Gastroesophageal sphincter (tissue), 4 donors: ENCODE measurements around the gene ITIH1. TPM values are rescaled to one million over a fixed set of nuclear protein-coding genes. Genes with fewer than 3 reads are reported as not detected.

Experiments used
- ATAC-seq: fragments of 150-250 bp; one replicate; pipeline ENCODE4 v1.9.1; 2016; ENCODE audit warnings: mild to moderate bottlenecking, moderate library complexity
- H3K27ac ChIP-seq, 4 donors: fragments of 200-600 bp; sonication (generic) in 3 of 4; 1 replicate in 3 of 4; 2 replicates in 1 of 4; pipeline ENCODE4 v1.5.1; 2016 to 2019
- H3K27me3 ChIP-seq: fragments of 200-600 bp; sonication (generic); one replicate; pipeline ENCODE4 v1.5.1; 2019
- H3K36me3 ChIP-seq, 2 donors: fragments of 200-600 bp; sonication (generic); one replicate each; pipeline ENCODE4 v1.5.1; 2019; ENCODE audit warnings: control low read depth in 1 of 2
- H3K4me1 ChIP-seq, 3 donors: fragments of 200-600 bp; sonication (generic); 1 replicate in 2 of 3; 2 replicates in 1 of 3; pipeline ENCODE4 v1.5.1; 2016 to 2019; ENCODE audit warnings: control low read depth in 2 of 3
- H3K4me3 ChIP-seq, 2 donors: fragments of 200-600 bp; sonication (generic); one replicate each; pipeline ENCODE4 v1.5.1; 2019; ENCODE audit warnings: mild to moderate bottlenecking in 1 of 2, moderate library complexity in 1 of 2
- H3K9me3 ChIP-seq, 3 donors: fragments of 200-600 bp; sonication (generic); one replicate each; pipeline ENCODE4 v1.5.1; 2017 to 2019; ENCODE audit warnings: control low read depth in 2 of 3
- EP300 ChIP-seq: sonication (generic); formaldehyde crosslinking; IDR thresholded peaks from one replicate; pipeline ENCODE4 v1.6.1; 2017; ENCODE audit warnings: antibody characterized with exemption, mild to moderate bottlenecking
- POLR2A ChIP-seq, 2 donors: fragments of 450-650 bp; IDR thresholded peaks; one replicate each; pipeline ENCODE4 v1.6.1; 2017; ENCODE audit warnings: antibody characterized with exemption in 2 of 2, mild to moderate bottlenecking in 2 of 2, moderate library complexity in 1 of 2
- POLR2AphosphoS5 ChIP-seq: sonication (generic); formaldehyde crosslinking; IDR thresholded peaks from one replicate; pipeline ENCODE4 v1.6.1; 2017; ENCODE audit warnings: antibody characterized with exemption
- WGBS, 2 donors: methylation state at CpG; one replicate each; pipeline ENCODE4 v1.1.5; 2018; ENCODE audit warnings: low coverage in 1 of 2; 5-methylcytosine and 5-hydroxymethylcytosine counted together
- small RNA-seq, 4 donors: library from RNA; depleted of rRNA; stranded (forward); fragments of <200 nt; gene quantifications; one replicate each; pipeline ENCODE3, GENCODE V24; 2016
- total RNA-seq, 4 donors: library from RNA; depleted of rRNA; stranded (reverse); fragments of >200 nt; gene quantifications; one replicate each; pipeline ENCODE4 v1.1.0, GENCODE V29; 2016
- TF ChIP-seq, protein P1 (sequence below), 4 experiments: fragments of 200-600 bp in 2 of 4; fragments of 450-650 bp in 2 of 4; sonication (generic) in 1 of 4; IDR thresholded peaks; one replicate each; pipeline ENCODE4 v1.5.1; 2017 to 2019; ENCODE audit warnings: antibody characterized with exemption in 4 of 4, mild to moderate bottlenecking in 2 of 4, moderate library complexity in 2 of 4

ITIH1 gene
- total RNA-seq, 4 donors from 2014 or later = not detected

DNA sequence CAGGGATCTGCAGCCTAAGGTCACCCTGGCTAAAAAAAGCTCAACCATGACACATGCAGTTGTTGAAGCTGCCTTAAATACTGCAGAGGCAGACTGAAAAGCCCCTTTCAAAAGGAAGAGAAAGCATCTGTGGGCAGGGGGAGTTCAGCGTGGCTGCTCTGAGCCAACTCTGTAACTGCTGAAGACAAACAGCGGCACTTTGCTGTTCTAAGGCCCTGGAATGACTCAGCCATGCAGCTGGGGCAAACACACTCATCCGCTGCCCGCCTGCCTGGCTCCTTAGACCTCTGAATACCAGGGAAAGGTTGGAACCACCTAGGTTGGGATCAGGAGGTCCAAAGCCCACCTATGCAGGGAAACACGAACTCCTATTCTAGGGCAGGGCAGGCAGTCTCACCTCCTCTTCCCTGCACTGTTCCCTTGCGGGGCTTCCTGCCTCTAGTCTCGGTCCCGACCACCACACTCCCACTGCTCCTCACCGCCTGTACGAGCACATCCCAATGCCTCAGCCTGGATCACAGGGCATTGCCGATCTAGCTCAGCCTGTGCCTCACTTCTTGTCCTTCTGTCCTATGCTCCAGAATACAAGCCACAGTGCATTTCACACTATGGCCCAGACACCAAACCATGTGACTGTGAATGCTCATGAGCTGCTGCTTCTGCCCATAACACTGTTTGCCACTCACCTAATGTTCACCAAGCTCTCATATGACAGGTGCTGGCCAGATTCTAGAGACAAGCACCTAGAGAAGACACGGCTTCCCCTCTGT, 64.0 kb downstream of the ITIH1 start:
- Histone ChIP-seq H3K36me3 (peaks cover 0 to 67% of the 10 kb centered on the region in 2 donors), H3K27ac (no peak overlapping the region), H3K9me3 (no peaks in the 10 kb centered on the region), H3K4me1 (peaks cover 6 to 55% (median 17%) of the 10 kb centered on the region in 3 donors), H3K4me3 (no peak overlapping the region), H3K27me3 (no peaks in the 10 kb centered on the region)
- 93% methylated on average over 3 to 8 of the region's 12 CpGs for WGBS, 2 donors
- no peak for TF ChIP-seq POLR2A (IDR thresholded peaks at IDR 0.05)
- TF ChIP-seq, protein P1, sequence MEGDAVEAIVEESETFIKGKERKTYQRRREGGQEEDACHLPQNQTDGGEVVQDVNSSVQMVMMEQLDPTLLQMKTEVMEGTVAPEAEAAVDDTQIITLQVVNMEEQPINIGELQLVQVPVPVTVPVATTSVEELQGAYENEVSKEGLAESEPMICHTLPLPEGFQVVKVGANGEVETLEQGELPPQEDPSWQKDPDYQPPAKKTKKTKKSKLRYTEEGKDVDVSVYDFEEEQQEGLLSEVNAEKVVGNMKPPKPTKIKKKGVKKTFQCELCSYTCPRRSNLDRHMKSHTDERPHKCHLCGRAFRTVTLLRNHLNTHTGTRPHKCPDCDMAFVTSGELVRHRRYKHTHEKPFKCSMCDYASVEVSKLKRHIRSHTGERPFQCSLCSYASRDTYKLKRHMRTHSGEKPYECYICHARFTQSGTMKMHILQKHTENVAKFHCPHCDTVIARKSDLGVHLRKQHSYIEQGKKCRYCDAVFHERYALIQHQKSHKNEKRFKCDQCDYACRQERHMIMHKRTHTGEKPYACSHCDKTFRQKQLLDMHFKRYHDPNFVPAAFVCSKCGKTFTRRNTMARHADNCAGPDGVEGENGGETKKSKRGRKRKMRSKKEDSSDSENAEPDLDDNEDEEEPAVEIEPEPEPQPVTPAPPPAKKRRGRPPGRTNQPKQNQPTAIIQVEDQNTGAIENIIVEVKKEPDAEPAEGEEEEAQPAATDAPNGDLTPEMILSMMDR (IDR thresholded peaks at IDR 0.05) = no peak
- TF ChIP-seq POLR2AphosphoS5 = no peak
- no peak for TF ChIP-seq EP300
- no peak for ATAC-seq

Small RNA genes lying within 50 kb of the gene (small RNA-seq; reads per million reads assigned to genes)
- gene AC006254.2 (0 reads per million in 4 donors), gene MUSTN1 (0 reads per million in 4 donors)

Other genes starting within 250 kb of the ITIH1 start
- 10 to 100 TPM; 21.7 to 69.5 (median 34.7) TPM for gene NT5DC2, start 243.7 kb upstream of the ITIH1 start, total RNA-seq
- 10 to 100 TPM in 2 of 4 donors, 1 to 10 TPM in 2; 1.9 to 47.5 (median 18.7) TPM for gene UQCC5, start 241.0 kb upstream of the ITIH1 start, total RNA-seq
- gene PBRM1, start 91.7 kb upstream of the ITIH1 start, total RNA-seq = 100 to 1,000 TPM in 1 of 4 donors, 10 to 100 TPM in 3; 73.9 to 105 (median 98.4) TPM
- gene GNL3, start 91.6 kb upstream of the ITIH1 start, total RNA-seq = 10 to 100 TPM; 36.4 to 83.7 (median 51.7) TPM
- 10 to 100 TPM; 36.9 to 57.7 (median 48.6) TPM for gene GLT8D1, start 71.8 kb upstream of the ITIH1 start, total RNA-seq
- gene SPCS1, start 71.5 kb upstream of the ITIH1 start, total RNA-seq = 100 to 1,000 TPM in 1 of 4 donors, 10 to 100 TPM in 3; 66.5 to 159 (median 88.2) TPM
- gene NEK4, start 6.7 kb upstream of the ITIH1 start, total RNA-seq = 10 to 100 TPM; 22.1 to 29.5 (median 22.7) TPM
- 1 to 10 TPM in 1 of 4 donors, under 1 TPM in 2, not detected in 1; 0.27 to 9.7 (median 0.89) TPM for gene ITIH3, start 17.2 kb downstream of the ITIH1 start, total RNA-seq
- 1 to 10 TPM; 1.2 to 7.0 (median 3.4) TPM for gene ITIH4, start 53.1 kb downstream of the ITIH1 start, total RNA-seq
- gene MUSTN1, start 57.4 kb downstream of the ITIH1 start, total RNA-seq = 10 to 100 TPM in 3 of 4 donors, 1 to 10 TPM in 1; 8.6 to 20.9 (median 16.6) TPM
- gene STIMATE, start 119.9 kb downstream of the ITIH1 start, total RNA-seq = 10 to 100 TPM; 14.6 to 30.2 (median 20.5) TPM